Skin of body (tissue), 2 donors: Measurements from ENCODE around the gene CDH4. TPM values are rescaled to one million over a fixed set of nuclear protein-coding genes. Genes with fewer than 3 reads are reported as not detected.

Experiments used
- DNase-seq: peaks from one replicate; lab custom pipeline; 2025; lab: John Stamatoyannopoulos, UW
- total RNA-seq: library from RNA; depleted of rRNA; stranded (reverse); fragments of >200 nt; gene quantifications from one replicate; pipeline ENCODE4 v1.2.3, GENCODE V29; 2014

CDH4 gene
- total RNA-seq, 1 donor from 2014 or later: 0.10 TPM

GRCh38 chr20:61761453-61762166, 509.5 kb downstream of the CDH4 start:
- DNase-seq: no peak

- DNase-seq: no peak
Observed at GRCh38 chr20:61762167-61762710, 510.2 kb downstream of the CDH4 start.

- DNase-seq: no peak
Observed at GRCh38 chr20:61762886-61763739, 511.1 kb downstream of the CDH4 start.

- DNase-seq: no peak
Observed at GRCh38 chr20:61763740-61764400, 511.8 kb downstream of the CDH4 start.

GRCh38 chr20:61764471-61765025, 512.5 kb downstream of the CDH4 start:
- DNase-seq: no peak

- DNase-seq: no peak
Observed at GRCh38 chr20:61765081-61765870, 513.2 kb downstream of the CDH4 start.

- DNase-seq: no peak
Observed at GRCh38 chr20:61765871-61766654, 514.0 kb downstream of the CDH4 start.

GRCh38 chr20:61766921-61767610, 515.0 kb downstream of the CDH4 start:
- no peak for DNase-seq

GRCh38 chr20:61767761-61768494, 515.9 kb downstream of the CDH4 start:
- no peak for DNase-seq

- no peak for DNase-seq
Observed at GRCh38 chr20:61768571-61769285, 516.7 kb downstream of the CDH4 start.

GRCh38 chr20:61769286-61769832, 517.3 kb downstream of the CDH4 start:
- DNase-seq: no peak

- no peak for DNase-seq
Observed at GRCh38 chr20:61770113-61770585, 518.1 kb downstream of the CDH4 start.

GRCh38 chr20:61771805-61772350, 519.8 kb downstream of the CDH4 start:
- DNase-seq: no peak

GRCh38 chr20:61772828-61773631, 521.0 kb downstream of the CDH4 start:
- DNase-seq: no peak

GRCh38 chr20:61773926-61774587, 522.0 kb downstream of the CDH4 start:
- no peak for DNase-seq

GRCh38 chr20:61775423-61775822, 523.4 kb downstream of the CDH4 start:
- DNase-seq: no peak
